Adrenal gland (tissue), 12 donors: ENCODE results near the gene ASIC3. TPM values are rescaled to one million over a fixed set of nuclear protein-coding genes. Genes with fewer than 3 reads are reported as not detected.

Experiments
- DNase-seq, 7 donors: peaks; one replicate each; pipeline ENCODE4 v3.0.0-alpha.2; 2019 to 2020
- H3K27ac ChIP-seq, 5 donors: fragments of 200-600 bp; sonication (generic) in 4 of 5; 1 replicate in 3 of 5; 2 replicates in 2 of 5; pipeline versions ENCODE4 v1.5.1 to v1.8.0; 2016 to 2020; ENCODE audit warnings: mild to moderate bottlenecking in 1 of 5
- H3K27me3 ChIP-seq: fragments of 200-600 bp; 2 replicates; pipeline ENCODE4 v1.8.0; 2021
- H3K36me3 ChIP-seq, 2 donors: fragments of 200-600 bp; replicated peaks in 1 of 2; 1 replicate in 1 of 2; 2 replicates in 1 of 2; pipeline versions ENCODE4 v1.5.1 to v1.8.0; 2018 to 2022
- H3K4me1 ChIP-seq, 2 donors: fragments of 200-600 bp; replicated peaks in 1 of 2; 1 replicate in 1 of 2; 2 replicates in 1 of 2; pipeline versions ENCODE4 v1.5.1 to v1.8.0; 2018 to 2021
- H3K4me3 ChIP-seq, 4 donors: fragments of 200-600 bp; sonication (generic) in 3 of 4; one replicate each; pipeline ENCODE4 v1.5.1; 2016 to 2018
- H3K9me3 ChIP-seq, 3 donors: fragments of 200-600 bp; sonication (generic) in 1 of 3; replicated peaks in 1 of 3; 1 replicate in 2 of 3; 2 replicates in 1 of 3; pipeline versions ENCODE4 v1.5.1 to v1.8.0; 2016 to 2021
- POLR2A ChIP-seq, 2 donors: fragments of 450-650 bp; IDR thresholded peaks; one replicate each; pipeline ENCODE4 v1.6.1; 2017; ENCODE audit warnings: antibody characterized with exemption in 2 of 2, mild to moderate bottlenecking in 2 of 2, moderate library complexity in 1 of 2
- WGBS, 4 donors: extraction: QIAGEN DNeasy Blood & Tissue Kit in 2 of 4; methylation state at CpG; one replicate each; pipeline versions ENCODE4 v1.1.5 to v1.1.7; 2013 to 2017; 5-methylcytosine and 5-hydroxymethylcytosine counted together
- intact Hi-C, 2 donors: fragments of 100-400 bp; cut with DNase I; formaldehyde crosslinking; loops; one replicate each; pipeline versions ENCODE4 v1.14.1 to v1.15.0; 2022 to 2023
- polyA plus RNA-seq, 3 donors: library from polyadenylated mRNA; stranded (reverse); fragments of 200-250 nt in 2 of 3; fragments of 350-450 nt in 1 of 3; fragmentation: Illumina TruSeq in 1 of 3; extraction: RNeasy Lipid Tissue Mini Kit (QIAGEN cat#74804) in 1 of 3; gene quantifications; one replicate each; pipeline ENCODE4 v1.2.3, GENCODE V29; 2013 to 2014
- total RNA-seq, 9 donors: library from RNA; depleted of rRNA in 4 of 9; stranded (reverse); fragments of >200 nt in 4 of 9; fragments of 120-200 nt in 1 of 9; fragmentation: NEBNext Ultra II Directional in 1 of 9; extraction: Animal tissue kit (Norgen Biotek cat#: 25700) in 1 of 9; gene quantifications; one replicate each; pipeline versions ENCODE4 v1.1.0 to v1.2.4, GENCODE V29; 2013 to 2023
- TF ChIP-seq, protein P1 (sequence below), 6 experiments: fragments of 450-650 bp in 4 of 6; fragments of 200-600 bp in 2 of 6; sonication (generic) in 1 of 6; IDR thresholded peaks; 1 replicate in 5 of 6; 2 replicates in 1 of 6; pipeline versions ENCODE4 v1.5.1 to v1.8.0; 2016 to 2021; ENCODE audit warnings: antibody characterized with exemption in 6 of 6, mild to moderate bottlenecking in 2 of 6, moderate library complexity in 1 of 6
- donor health status: healthy with polysubstance abuse.
- donor health status: Bipolar disorder and iron deficiency.
- donor health status: DM: yes; HTN: yes; CAD: no.
- donor health status: DM: no; HTN: no; CAD: no.
- donor health status: DM: no; HTN: no; CAD: no.
- donor health status: DM: yes; HTN: yes; CAD: no.

Gene ASIC3
- total and polyA plus RNA-seq, 12 donors: 0.24 to 32.7 (median 1.3) TPM; not detected in 1

DNA sequence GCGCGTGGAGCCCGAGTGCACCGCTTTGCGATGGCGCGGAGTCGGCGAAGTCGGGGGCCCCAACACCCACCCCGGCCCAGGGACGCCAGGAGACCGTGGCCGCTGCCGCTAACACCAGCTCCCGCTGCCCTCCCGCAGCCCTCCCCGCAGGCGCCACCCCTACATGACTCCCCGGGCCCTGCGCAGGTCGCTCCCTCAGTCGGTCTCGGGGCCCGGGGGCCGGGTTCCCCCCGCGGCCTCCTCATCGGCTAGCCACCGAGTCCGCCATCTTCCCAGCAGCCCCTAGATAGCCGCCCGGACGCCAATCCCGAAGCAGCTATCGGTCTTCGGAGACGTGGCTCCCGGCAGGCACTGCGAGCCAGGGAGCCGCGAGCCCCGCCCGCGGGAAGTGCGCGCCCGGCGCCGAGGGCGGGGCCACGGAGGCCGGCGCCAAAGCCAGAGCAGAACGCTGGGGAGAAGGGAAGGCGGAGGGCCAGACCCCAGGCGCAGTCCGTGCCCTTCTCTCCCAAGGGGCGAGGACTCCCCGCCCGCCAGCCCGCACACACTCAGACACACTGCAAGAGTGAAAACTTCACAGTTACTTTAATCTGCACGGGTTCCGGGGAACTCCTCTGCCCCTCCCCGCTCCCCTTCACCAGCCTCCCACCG is 32.3 kb downstream of the ASIC3 start, which contains the start of gene FASTK:
TSS of gene FASTK (minus strand) at position 288 of the 648 bp plus-strand sequence. CDS start at position 245, 43 bp downstream.
- H3K4me3 ChIP-seq: peak within 1 kb of the TSS; percentile 55 to 89 (median 79)
- 0 to 1% (median 1%) methylated on average over 47 to 66 of the region's 66 CpGs; no CpG with 5 or more reads in 1 of the 4 donors for WGBS, 4 donors
- intact Hi-C loops: no loop called here
- H3K9me3 ChIP-seq: no peaks in the 10 kb centered on the region
- H3K27ac ChIP-seq: peak within 1 kb of the TSS; percentile 69 to 96 (median 90)
- DNase-seq: peak; percentile 91 to 95 (median 92)
- H3K27me3 ChIP-seq: no peaks in the 10 kb centered on the region
- TF ChIP-seq, protein P1, sequence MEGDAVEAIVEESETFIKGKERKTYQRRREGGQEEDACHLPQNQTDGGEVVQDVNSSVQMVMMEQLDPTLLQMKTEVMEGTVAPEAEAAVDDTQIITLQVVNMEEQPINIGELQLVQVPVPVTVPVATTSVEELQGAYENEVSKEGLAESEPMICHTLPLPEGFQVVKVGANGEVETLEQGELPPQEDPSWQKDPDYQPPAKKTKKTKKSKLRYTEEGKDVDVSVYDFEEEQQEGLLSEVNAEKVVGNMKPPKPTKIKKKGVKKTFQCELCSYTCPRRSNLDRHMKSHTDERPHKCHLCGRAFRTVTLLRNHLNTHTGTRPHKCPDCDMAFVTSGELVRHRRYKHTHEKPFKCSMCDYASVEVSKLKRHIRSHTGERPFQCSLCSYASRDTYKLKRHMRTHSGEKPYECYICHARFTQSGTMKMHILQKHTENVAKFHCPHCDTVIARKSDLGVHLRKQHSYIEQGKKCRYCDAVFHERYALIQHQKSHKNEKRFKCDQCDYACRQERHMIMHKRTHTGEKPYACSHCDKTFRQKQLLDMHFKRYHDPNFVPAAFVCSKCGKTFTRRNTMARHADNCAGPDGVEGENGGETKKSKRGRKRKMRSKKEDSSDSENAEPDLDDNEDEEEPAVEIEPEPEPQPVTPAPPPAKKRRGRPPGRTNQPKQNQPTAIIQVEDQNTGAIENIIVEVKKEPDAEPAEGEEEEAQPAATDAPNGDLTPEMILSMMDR (IDR thresholded peaks at IDR 0.05): no peak
- peak; percentile 49 to 84 for TF ChIP-seq POLR2A (IDR thresholded peaks at IDR 0.05)
- peaks cover 39 to 61% of the 10 kb centered on the region in 2 donors for H3K4me1 ChIP-seq
- no peaks in the 10 kb centered on the region for H3K36me3 ChIP-seq

- intact Hi-C loops: no loop called here
- no peaks in the 10 kb centered on the region for H3K27me3 ChIP-seq
Observed at GRCh38 chr7:151081170-151082101, 33.1 kb downstream of the ASIC3 start.

DNA sequence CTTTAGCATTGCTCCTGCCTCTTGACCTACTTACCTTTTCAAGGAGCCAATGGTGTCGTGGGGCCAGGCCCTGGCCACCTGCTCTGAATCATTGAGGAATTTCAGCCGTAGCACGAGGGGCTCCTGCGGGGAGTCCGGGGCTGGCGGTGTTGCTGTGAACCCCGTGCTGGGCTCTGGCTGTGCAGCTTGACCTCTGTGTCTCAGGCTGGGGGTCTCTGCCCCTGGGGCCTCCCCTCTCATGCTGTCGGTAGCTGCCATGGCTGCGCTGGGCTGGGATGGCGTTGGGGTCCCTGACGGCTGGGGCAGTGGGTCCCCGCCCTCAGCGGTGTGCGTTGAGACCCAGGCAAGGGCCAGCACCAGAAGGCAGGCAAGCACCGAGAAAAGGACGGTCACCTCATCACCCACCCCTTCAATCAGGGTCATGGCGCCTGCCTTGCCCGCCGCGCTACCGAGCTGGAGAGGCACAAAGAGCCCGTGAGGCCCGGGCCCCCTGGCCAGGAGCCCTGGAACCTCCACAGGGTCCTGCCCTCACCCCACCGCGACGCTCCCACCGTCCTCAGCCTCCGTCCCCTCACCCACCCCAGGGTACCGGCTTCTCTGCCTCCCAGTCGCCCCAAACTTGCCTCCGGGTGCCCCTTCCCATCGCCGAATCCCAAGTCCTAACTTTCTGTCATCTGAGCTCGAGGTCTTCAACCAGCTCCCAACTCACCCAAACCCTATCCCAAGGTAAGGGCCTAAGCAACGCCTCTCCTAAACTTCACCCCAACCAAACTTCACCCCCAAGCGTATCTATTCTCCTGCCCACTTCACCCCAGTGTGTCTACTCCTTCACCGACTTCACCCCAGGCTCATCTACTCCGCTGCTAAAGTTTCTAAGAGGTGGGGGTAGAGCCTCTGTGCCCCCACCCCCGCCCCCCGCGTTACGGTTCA is 34.1 kb downstream of the ASIC3 start:
- WGBS, 4 donors: 52 to 57% (median 53%) methylated on average over 31 to 42 of the region's 42 CpGs
- no peaks in the 10 kb centered on the region for H3K36me3 ChIP-seq
- TF ChIP-seq, protein P1 (IDR thresholded peaks at IDR 0.05): no peak
- no peak for TF ChIP-seq POLR2A (IDR thresholded peaks at IDR 0.05)
- DNase-seq: peak in 2 of 7 donors; percentile 36 to 43
- no peaks in the 10 kb centered on the region for H3K27me3 ChIP-seq
- intact Hi-C loops: no loop called here
- H3K4me3 ChIP-seq: peak overlapping the region; percentile 33 to 97 (median 59)
- H3K9me3 ChIP-seq: no peaks in the 10 kb centered on the region
- peak overlapping the region; percentile 69 to 96 (median 90) for H3K27ac ChIP-seq
- H3K4me1 ChIP-seq: peaks cover 41 to 63% of the 10 kb centered on the region in 2 donors

More at GRCh38 chr7:151081170-151082101, 33.1 kb downstream of the ASIC3 start:
- DNase-seq: peak in 4 of 7 donors; percentile 42 to 70 (median 48)
- Histone ChIP-seq H3K27ac (peak overlapping the region; percentile 69 to 96 (median 90)), H3K4me1 (peaks cover 41 to 64% of the 10 kb centered on the region in 2 donors), H3K36me3 (no peaks in the 10 kb centered on the region), H3K9me3 (no peaks in the 10 kb centered on the region), H3K4me3 (peak overlapping the region in 2 of 4 donors; percentile 55 to 77)
- TF ChIP-seq, protein P1 (IDR thresholded peaks at IDR 0.05): no peak
- TF ChIP-seq POLR2A (IDR thresholded peaks at IDR 0.05): no peak
- 20 to 44% (median 24%) methylated on average over 15 to 64 of the region's 64 CpGs; no CpG with 5 or more reads in 1 of the 4 donors for WGBS, 4 donors
